Hindlimb muscle (tissue), 1 donor: Measurements from ENCODE around the gene SLC12A7. TPM values are rescaled to one million over a fixed set of nuclear protein-coding genes. Genes with fewer than 3 reads are reported as not detected.
"Not testable (repeated sequence)": the region's sequence is repeated elsewhere in the genome, so short reads cannot be mapped to it uniquely, and the experiment has no call there.

Experiments used
- DNase-seq: peaks from one replicate; pipeline ENCODE4 v3.0.0-alpha.2; 2013
- polyA plus RNA-seq: library from polyadenylated mRNA; unstranded; fragments of 120-200 nt; gene quantifications from one replicate; pipeline ENCODE4 v1.2.1, GENCODE V29; 2013; ENCODE audit not compliant: insufficient read length

Gene SLC12A7
- polyA plus RNA-seq, 1 donor, result 10.2 TPM

DNA sequence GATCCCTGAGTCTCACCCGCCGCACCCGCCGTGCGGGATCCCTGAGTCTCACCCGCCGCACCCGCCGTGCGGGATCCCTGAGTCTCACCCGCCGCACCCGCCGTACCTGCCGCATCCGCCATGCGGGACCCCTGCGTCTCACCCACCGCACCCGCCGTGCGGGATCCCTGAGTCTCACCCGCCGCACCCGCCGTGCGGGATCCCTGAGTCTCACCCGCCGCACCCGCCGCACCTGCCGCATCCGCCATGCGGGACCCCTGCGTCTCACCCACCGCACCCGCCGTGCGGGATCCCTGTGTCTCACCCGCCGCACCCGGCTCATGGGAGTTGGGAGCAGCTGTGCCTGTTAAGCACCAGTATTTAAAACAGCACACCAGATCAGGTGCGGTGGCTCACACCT is 50.6 kb downstream of the SLC12A7 start:
- DNase-seq, result not testable (repeated sequence)

DNA sequence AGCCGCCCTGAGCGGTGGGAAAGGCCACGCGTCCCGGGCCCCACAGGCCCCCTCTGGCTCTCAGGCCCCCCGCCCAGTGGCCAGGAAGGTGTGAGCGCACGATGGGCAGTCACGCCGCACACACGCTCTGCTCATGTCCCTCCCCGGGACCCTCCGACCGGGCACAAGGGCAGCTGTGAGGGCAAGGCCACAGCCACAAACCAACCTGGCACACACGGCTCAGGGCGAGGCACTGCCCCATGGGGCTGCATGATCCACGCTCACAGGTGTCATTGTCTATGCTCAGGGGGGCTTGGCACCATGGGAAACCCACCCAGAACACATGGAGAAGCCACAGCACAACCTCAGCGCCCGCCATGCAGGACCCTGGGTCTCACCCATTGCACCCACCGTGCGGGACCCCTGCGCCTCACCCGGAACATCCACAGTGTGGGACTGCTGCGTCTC is 51.3 kb downstream of the SLC12A7 start:
- no peak for DNase-seq

DNA sequence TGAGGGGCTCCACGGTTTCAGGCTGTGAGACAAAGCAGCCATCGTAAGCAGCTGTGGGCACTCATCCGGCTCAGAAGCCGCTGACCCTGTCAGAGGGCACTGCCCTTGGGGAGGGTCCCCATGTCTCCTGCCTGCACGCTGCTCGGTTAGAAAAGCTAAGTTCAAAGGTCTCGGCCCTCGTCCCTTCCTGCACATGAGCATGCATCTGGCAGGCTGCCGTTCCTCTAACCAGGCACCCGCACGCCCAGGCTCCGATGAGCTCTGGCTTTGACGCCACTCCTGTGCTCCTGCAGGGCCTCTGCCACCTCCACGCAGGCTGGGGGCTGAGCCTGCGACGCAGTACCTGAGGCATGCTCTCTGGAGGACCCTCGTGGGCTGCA is 52.0 kb downstream of the SLC12A7 start:
- DNase-seq, result no peak

DNA sequence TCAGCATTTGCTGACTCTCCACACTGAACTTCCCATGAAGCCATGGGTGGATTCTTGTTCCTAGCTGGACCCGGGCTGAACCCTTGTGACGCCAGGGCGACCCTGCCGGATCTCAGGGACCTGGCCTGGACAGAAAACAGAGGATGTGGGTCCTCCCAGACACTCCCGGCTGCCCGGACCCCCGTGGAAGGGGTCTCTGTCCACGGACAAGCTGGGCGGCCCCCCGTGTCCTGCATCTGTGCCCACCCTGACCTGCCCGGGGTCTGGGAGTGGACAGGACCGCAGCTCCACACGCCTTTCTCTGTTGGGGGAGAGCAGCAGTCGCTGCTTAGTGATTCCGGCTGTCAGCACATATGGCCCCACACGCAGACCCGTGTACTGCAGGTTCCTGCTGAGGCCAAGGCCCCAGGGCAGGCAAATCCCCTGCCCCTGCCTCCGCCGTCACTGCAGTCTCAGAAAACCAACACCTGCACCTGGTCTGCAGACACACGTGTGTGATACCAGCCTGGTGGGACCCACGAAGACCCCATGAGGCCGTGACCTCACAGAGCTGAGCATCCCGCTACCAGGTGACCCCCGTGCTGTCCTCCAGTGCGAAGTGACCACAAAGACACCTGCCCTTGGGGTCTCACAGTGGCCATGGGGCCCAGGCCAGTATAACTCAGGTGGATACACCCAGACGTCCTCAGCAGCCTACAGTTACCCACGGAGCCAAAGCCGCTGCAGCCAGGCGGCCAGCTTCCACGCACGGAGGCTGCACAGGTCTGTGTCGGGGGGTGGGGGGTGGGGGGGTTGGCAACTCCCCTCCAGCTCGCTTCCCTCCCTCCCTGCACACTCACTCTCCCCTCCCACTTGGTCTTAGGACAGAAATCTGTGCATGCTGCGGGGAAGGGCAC is 52.6 kb downstream of the SLC12A7 start:
- no peak for DNase-seq

DNA sequence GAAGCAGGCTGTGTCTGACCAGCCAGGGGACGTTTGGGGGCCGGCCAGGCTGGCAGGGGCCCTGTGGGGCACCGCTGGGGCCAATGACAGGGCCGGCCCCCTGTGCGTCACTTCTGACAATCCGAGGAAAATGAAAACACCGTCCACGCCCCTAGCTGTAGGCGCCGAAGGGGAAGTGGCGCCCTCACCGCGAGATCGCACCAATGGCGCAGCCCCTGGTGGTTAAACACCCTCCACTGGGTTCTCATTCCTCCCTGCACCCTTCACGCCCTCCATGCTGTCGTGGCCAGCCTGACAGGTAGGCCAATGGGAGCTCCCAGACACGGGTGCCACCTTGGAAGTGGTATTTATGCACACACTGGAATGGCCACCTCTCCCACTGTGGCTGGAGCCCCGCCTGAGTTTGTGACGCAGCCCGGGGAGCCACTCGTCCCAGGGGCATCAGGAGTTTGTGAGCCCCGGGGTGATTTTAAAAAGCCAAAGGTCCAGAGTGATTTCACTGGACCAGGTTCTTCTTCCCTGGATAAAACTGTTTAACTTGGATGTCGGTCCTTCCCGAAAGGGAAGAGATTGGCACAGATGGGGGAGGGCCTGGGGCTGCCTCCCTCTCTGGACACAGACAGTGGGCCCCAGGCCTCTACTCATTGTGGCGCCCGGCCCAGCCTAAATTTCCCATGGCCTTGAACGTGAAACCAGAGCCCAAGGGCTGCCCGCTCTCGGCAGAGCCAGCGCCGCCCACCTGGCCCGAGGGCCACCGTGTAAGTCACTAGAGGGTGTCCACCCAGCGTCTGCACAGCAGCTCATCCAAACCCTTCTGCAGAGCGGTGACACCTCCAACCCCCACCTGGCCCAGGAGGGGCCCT is 53.5 kb downstream of the SLC12A7 start:
- no peak for DNase-seq

DNA sequence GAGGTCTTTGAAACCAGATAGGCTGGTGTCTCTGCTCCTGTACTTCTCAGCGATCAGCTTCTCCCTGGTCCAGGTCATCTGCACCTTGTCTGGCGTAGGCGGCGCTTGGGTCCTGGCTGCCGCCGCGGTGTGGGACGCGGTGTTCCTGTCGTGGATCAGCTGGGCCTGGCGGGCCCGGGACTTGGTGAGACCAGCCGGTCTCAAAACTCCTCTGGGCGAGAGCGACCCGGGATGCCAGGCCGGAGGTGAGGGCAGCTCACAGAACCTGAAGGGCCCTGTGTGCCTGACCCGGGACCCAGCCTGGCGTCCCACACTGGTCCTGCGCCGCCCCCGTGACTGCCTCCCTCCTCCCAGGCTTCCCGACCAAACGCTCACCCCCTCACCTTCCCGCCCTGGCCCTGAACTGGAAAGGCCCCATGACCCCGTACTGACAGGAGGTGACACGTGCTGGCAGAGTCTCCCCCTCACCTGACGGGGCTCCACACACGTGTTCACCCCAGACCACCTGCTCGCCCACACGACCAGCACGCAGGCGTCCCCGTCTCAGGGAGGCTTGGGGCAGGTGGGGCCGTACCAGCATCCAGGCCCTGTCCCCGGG is 54.3 kb downstream of the SLC12A7 start:
- no peak for DNase-seq

DNA sequence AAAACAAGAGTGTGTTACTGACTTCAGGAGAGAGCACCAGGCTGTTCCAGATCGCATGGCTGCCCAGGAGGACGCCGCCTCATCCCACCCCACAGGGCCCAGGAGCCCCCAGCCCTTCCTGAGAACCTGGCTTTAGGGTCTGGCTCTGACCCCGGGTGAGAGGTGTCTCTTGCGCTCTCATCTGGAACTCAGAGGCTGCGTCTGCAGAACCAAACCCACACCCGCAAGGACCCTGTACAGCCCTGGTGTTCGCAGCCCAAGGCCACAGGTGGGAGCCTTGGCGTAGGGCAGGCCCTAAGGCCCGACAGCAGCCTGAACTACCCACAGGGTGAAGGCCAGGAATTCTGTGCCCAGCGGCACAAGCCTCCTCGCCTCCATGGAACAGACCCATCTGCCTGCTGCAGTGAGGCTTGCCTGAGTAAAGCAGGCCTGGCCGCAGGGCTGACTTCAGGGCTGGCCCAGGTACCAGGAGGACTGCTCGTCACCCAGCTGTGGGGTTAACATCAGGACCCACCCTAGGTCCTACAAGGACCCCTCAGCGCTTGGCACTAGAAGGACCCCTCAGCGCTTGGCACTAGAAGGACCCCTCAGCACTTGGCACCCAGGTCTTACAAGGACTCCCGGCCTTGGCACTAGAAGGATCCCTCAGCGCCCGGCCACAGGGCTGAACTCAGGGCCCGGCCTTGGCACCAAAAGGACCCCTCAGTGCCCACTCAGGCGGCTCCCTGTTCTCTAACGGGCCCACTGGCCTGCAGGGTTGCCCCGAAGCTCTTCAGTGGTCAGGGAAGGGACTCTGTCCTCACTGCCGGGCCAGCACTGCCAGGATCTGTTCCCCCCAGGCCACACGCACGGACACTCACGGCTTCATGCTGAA is 55.0 kb downstream of the SLC12A7 start:
- no peak for DNase-seq

DNA sequence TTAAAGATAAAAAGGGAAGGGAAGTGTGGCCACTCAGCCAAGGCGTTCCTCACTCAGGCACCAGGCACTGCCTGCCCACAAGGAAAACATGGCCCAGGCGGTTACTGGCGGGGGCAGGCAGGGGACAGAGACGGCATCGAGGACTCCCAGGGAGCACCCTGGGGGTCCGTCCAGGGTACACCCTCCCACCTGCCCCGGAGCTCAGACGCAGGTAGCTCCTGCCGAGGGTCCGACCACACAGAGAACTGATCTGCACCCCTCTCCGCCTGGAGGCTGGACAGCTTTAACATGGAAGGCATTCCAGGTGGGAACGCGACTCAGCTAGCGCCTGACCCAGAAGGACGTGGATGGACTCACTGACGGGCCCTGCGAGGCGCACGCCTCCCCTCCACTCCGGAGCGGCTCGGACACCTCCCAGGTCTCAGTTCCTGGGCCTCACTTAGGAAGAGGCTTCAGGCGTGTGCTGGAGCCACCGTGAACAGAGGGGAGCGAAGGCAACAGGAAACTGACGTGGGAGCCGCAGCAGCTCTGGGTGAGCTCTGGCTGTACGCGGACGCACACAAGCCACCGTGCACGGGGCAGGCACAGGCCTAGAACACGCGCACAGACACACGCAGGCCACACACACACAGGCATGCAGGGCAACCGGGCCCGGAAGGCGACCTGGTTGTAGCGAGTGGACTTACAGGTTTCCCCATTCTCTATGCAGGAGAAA is 55.8 kb downstream of the SLC12A7 start:
- DNase-seq, result no peak

DNA sequence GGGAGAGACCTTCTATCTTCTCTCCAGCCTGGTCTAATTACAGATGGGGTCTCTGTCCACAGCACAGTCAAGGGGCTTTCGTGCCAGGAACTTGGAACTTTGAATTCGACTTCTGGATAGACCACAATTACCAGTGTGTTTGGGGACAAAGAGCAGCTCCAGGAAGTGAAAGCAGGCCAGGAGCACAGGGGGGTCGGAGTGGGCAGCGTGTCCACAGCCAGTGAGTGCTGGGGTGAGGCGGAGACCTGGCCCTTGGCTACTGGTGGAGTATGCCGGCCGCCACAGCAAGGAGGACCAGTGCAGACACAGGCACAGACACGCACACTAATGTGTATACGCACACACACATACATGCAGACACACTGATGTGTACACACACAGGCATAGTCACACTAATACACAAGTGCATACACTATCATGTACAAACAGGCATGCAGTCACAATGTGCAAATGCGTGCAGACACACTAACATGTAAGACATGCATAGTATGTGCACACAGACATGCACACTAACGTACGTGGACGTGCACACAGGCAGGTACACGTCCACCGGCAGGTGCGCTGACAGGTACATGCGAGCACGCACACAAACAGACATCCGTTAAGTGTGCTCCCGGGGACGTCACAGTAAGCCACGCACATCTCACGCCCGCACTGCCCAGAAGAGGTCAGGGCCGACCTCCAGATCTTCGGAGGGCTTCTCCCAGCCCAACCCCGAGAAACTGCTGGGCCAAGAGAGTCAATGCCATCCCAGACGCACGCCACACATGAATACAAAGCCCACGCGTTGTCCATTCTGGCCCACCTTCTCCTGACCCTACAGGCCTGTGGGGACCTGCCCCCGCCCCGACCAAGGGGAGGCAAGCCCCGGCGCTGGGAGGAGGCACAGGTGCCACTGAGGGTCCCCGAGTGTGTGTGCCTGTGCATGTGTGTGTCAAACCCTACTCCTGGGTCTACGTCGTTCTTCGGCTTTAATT is 56.8 kb downstream of the SLC12A7 start:
- no peak for DNase-seq

DNA sequence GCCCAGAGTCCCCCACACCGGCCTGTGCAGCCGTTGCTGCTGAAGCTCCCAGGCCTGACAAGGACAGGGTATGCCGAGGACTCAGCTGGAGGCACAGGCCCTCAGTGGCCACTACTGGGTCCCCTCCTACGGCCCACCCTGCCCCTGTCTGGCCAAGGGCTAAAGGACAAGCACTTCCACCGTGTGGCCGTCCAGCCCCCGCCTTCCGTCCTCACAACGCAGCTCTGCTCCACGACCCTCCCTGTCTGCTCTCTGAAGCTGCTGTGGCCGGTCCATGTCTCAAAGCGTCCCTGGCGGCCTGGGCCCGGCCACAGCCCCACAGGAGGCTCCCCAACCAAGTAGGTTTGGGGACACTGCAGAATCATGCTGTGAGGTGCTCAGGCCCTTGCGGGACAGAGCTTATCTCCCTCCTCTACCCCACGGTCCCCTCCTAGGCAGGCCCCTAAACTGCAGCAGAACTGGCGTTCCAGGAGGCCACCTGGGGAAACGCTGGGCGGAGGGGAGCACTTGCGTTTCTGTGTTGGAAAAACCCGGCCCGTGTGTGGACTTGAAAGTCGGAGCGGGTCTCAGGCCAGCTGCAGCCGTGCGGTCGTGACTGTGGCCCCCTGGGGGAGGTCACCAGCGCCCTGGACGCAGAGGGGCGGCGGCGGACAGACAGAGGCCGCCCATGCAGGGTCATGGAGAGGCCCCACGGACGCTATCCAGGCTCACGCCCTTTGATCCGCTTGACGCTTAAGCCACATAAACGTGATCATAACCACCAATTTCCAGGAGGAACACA is 57.7 kb downstream of the SLC12A7 start:
- DNase-seq, result peak; percentile 19

DNA sequence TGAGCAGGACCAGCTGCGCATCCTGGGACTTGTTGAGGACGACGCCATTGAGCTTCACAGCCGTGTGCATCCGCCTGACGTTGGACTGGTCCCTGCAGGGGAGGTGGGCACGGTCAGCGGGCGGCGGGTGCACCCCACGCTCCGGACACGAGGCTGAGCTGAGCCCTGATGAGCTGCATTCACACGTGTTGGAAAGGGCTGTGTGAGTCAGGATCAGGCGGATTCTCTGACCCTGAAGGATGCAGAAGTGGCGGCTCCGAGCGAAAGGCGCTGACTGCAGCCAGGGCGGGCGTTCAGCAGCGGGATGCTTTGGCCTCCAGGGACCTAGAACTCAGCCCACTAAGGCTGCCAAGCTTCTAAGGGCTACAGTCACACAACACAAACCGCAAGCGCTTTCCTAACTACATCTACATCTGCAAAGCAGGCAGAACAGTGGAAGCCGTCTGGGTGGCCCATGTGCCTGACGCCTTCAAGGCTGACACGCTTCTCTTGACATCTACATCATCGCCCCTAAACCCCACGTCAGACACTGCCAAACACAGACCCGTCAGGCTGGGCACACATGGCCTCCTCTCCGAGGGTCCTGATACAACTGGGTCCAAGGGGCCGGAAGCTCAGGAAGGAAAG is 58.4 kb downstream of the SLC12A7 start:
- DNase-seq, result peak; percentile 16

DNA sequence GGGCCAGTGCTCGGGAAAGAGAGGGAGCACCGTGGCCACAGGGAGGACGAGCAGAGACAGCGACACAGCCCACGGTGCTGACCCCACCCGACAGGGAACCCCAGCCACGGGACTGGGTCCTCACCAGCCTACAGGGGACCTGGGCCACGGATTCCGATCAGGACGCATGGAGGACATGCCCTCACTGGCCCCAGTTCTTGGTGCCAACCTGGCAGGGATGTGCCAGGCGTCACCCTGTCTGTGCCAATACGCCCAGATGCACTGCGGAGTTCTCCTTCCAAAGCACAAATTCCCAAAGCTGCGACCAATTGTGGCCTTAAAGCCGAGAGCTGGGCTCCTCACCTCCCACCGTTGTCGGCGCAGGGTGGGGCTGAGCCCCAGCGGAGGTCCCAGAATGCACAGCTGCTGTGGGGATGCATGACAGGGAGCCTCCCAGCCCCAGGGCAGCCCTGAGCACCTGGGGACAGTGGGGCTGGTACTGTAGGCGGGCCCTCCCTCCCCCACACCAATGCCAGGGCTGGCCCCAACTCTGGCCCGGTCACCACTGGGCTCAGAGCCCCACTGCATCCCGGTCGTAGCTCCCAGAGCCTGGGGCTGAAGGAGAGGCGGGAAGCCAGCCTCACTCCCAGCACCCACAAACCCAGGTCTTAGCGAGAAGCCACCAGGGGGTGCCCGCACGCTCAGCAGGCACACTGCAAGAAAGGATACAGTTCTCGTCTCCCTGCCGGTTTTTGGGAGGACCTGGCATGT is 59.0 kb downstream of the SLC12A7 start:
- DNase-seq, result no peak

DNA sequence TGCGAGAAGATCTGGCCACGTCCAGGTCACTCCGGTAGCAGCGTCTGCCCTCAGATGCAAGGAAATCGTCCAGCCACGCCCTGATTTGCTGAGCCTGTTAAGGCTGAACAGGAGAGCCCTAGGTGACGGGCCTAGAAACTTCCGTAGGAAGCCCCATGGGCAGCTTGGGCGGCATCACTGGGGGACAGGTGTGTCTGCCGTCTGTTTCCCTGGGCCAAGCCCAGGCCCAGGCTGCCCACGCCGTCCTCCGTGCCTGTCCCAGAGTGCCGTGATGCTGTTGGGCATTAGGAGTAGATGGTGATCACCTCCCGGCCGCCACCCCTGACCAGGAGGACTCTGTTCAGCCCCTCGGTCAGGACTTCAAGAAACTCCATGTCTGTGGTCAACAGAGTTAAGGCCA is 59.8 kb downstream of the SLC12A7 start:
- no peak for DNase-seq

DNA sequence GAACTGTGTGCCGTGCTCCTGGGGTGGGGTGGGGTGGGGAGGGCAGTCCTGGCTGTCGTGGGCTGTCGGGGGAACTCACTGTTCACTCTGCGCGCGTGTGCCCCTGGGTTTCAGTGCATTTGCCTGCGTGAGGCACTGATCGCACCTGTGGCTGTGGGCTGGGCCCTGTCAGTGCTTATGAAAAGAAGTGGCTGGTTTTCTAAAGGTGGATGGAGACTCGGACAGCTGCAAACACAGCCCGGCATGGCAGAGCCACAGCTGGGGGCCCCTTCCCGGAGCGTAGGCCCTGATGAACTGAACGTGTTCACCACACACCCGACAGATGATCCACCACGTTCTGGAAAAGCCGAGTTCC is 60.5 kb downstream of the SLC12A7 start:
- DNase-seq, result no peak

DNA sequence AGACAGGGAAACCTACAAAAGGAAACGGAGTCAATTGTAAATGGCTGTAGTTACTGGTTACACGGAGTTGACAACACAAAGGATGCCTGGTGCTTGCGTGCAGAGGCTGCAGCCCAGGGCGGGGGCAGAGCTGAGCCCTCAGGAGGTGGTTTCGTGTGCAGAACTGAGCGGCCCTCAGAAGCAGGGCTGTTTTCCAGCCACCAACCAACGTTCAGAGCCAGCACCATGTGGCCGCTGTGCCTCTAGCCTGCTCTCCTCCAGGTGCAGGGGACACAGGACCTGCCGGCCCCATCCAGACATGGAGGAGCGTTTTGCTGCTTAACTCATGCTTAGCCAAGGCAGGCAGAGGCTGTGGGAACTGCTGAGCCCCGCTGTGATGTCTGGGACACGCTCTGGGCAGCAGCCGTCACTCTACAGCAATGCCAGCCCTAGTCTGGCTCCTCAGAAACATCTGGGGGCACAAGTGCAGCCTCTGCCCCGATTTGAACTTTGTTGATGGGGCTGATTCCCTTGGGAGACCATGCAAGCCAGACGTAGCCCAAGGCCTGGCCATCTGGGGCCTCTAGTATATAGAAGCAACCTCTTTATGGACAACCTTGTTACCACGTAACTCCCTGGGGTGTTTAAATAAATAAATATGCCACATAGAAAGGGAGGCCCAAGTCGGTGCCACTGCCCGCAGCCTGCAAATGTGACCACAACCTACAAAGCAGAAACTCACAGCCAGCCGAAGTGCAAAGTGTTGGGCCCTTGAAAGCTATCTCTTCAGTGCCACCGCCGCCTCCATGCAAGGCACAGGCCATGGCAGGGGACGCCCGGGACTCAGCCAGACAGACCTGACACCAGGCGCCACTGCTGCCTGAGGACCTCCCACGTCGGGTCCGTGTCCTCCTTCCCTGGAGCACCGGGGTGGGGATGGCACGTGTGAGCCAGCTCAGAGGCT is 61.2 kb downstream of the SLC12A7 start:
- peak; percentile 14 for DNase-seq

DNA sequence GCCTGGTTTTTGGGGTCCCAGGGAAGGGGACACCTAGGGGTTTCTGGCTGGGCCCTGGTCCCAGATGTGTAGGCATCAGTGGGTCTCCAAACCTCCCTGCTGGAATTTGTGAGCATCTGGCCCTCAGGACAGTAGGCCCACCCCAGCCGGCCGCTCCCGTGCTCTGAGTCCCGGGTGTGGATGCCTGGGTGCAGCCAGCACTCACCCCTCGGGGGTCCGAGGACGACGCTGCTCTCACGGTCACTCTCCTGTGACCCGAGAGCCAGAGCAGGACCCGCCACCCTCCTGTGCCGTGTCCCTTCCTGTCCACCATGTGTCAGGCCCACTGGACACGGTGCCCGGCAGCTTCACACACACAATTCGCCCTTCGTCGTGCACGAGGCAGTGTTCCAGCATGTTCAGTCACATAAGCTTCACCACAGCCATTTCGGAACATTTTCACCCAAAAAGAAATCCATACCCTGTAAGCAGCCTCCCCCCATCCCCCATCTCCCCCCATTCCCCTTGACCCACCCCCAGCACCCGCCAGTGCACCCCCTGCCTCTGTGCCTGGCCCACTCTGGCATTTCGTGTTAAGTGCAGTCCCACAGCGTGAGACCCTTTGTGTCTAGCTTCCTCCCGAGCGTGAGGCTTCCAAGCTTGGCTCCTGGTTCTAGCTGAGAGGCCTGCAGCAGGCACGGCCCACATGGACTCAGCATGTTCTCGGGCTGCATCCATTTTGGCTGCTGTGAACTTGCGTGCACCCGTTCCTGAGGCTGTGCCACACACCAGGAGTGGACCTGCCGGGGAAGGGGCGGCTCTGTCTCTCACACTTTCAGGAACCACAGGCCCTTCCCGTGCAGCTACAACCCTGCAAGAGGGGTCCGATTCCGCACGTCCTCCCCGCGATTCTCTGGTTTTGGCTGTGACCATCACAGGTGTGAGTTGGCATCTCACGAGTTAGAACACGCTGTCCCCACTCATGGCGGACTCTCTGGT is 62.7 kb downstream of the SLC12A7 start:
- DNase-seq, result no peak
